Skeletal muscle satellite cell (primary cell): ENCODE measurements around the gene TAS2R19. TPM values are rescaled to one million over a fixed set of nuclear protein-coding genes. Genes with fewer than 3 reads are reported as not detected.
"Not testable (repeated sequence)": the region's sequence is repeated elsewhere in the genome, so short reads cannot be mapped to it uniquely, and the experiment has no call there.

Source experiments
- H3K27me3 ChIP-seq: 2 replicates; pipeline ENCODE4 v1.7.0; 2013; ENCODE audit warnings: low read length; ENCODE audit not compliant: control insufficient read depth, insufficient read depth
- H3K36me3 ChIP-seq: 2 replicates; pipeline ENCODE4 v1.7.0; 2013; ENCODE audit warnings: mild to moderate bottlenecking, control low read depth, low read length; ENCODE audit not compliant: insufficient read depth
- H3K4me1 ChIP-seq: 2 replicates; pipeline ENCODE4 v1.7.0; 2013; ENCODE audit warnings: low read length; ENCODE audit not compliant: control insufficient read depth, insufficient read depth
- H3K4me2 ChIP-seq: 2 replicates; pipeline ENCODE4 v1.7.0; 2013; ENCODE audit warnings: mild to moderate bottlenecking, low read length
- H3K4me3 ChIP-seq: 2 replicates; pipeline ENCODE4 v1.7.0; 2013; ENCODE audit warnings: low read length
- H3K9ac ChIP-seq: 2 replicates; pipeline ENCODE4 v1.7.0; 2013; ENCODE audit warnings: mild to moderate bottlenecking, low read depth, low read length, moderate library complexity
- H3K9me3 ChIP-seq: replicated peaks from 2 replicates; pipeline ENCODE4 v1.7.0; 2013; ENCODE audit warnings: mild to moderate bottlenecking, control low read depth, low read length
- total RNA-seq: library from RNA; depleted of rRNA; stranded (reverse); fragments of >200 nt; gene quantifications from 2 replicates; pipeline ENCODE4 v1.2.3, GENCODE V29; 2012; rRNA removed

TAS2R19 gene, protein sequence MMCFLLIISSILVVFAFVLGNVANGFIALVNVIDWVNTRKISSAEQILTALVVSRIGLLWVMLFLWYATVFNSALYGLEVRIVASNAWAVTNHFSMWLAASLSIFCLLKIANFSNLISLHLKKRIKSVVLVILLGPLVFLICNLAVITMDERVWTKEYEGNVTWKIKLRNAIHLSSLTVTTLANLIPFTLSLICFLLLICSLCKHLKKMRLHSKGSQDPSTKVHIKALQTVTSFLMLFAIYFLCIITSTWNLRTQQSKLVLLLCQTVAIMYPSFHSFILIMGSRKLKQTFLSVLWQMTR
- total RNA-seq, result 3.9 and 5.3 TPM in 2 replicates

DNA sequence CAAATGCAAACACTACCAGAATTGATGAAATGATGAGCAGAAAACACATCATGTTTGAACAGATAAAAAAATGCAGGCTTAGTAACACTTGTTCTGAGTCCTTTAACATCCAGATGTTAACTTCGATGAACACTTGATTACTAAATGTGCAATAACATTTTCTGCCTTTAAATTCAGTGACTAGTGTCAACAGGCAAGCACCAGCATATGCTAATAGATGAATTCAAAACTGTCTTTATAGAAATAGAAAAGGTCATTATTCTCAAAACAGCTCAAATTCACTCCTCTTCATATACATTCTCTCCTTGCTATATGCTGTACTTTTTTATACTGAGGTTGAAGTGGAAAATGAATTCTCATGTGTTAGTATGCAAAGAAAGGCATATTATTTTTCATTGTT lies at the start of gene TAS2R19:
TAS2R19 (minus strand) TSS at position 101 of the 400 bp plus-strand sequence; CDS start at position 52, 49 bp downstream.
- Histone ChIP-seq H3K9me3 (no peaks in the 10 kb centered on the region), H3K27me3 (no peaks in the 10 kb centered on the region), H3K4me3 (no peak within 1 kb of the TSS), H3K9ac (no peak within 1 kb of the TSS), H3K36me3 (no peaks in the 10 kb centered on the region), H3K4me1 (no peaks in the 10 kb centered on the region), H3K4me2 (no peak within 1 kb of the TSS)

DNA sequence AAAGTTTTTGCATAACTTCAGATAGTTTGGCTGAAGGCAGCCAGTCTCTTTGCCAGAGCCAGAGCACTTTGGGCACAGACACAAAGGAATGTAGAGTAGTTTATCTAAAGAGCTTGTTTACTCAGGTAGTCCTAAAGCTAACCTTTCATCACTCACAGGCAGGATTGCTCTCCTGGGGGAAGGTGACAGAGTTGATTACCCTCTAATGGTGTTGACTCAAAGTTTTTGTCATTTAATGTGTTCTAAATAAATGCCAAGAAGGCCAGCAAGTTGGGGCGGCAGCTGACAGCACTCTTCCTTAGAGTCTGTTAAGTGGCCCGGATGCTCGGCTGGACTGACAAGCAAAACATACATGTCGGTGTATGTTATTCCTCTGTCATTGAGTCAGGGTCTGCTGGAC lies 49.0 kb upstream of the TAS2R19 start:
- H3K36me3 ChIP-seq, result peaks cover 2% of the 10 kb centered on the region
- no peaks in the 10 kb centered on the region for H3K9me3 ChIP-seq
- no peak overlapping the region for H3K9ac ChIP-seq
- H3K4me1 ChIP-seq, result no peaks in the 10 kb centered on the region
- H3K4me3 ChIP-seq, result no peak overlapping the region
- no peaks in the 10 kb centered on the region for H3K27me3 ChIP-seq
- no peak overlapping the region for H3K4me2 ChIP-seq

DNA sequence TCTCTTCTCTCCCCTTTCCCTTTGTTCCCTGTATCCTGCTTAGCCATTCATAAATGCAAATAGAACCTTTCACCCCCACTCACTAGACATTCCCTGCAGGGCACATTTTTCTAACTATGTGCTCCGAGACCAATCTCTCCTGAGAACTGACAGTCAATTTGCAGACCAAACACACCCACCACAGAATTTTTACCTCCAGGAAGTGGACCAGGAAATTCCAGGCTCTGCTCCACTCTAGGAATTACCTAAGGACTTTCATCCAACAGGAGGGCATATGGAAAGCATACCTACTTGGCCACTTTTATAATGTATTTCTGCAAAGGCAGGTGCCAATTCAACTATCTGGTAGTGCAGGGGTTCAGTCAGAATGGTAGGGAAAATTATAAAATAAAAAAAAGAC lies 48.6 kb upstream of the TAS2R19 start:
- H3K9ac ChIP-seq, result no peak overlapping the region
- H3K4me1 ChIP-seq, result no peaks in the 10 kb centered on the region
- H3K9me3 ChIP-seq, result no peaks in the 10 kb centered on the region
- no peaks in the 10 kb centered on the region for H3K27me3 ChIP-seq
- H3K4me2 ChIP-seq, result no peak overlapping the region
- H3K36me3 ChIP-seq, result peaks cover 2% of the 10 kb centered on the region
- H3K4me3 ChIP-seq, result no peak overlapping the region

DNA sequence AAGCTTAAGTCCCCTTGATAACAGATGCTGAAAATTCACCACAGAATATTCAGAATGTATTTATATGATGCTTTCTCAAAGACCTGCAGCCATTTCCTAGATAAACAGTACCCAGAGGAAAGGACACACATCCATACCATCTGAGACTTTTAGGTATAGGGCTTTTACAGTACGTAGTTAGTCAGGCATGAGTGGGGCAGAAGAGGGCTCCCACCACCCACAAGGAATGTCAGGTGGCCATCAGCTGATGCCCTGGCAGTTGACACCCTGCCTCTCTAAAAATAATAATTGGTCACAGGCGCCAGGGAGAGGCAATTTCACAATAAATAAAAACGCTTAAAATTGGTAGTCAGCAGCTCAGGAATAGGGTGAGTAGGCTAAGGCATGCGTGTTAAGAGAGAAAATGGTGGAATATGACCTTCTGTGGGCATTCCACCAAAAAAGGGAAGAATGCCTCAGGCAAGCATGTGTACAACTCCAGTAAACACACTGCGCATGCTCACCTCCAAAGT lies 47.5 kb upstream of the TAS2R19 start:
- H3K9me3 ChIP-seq, result no peaks in the 10 kb centered on the region
- H3K4me3 ChIP-seq, result no peak overlapping the region
- peaks cover 2% of the 10 kb centered on the region for H3K36me3 ChIP-seq
- no peaks in the 10 kb centered on the region for H3K27me3 ChIP-seq
- no peak overlapping the region for H3K9ac ChIP-seq
- H3K4me1 ChIP-seq, result no peaks in the 10 kb centered on the region
- no peak overlapping the region for H3K4me2 ChIP-seq

DNA sequence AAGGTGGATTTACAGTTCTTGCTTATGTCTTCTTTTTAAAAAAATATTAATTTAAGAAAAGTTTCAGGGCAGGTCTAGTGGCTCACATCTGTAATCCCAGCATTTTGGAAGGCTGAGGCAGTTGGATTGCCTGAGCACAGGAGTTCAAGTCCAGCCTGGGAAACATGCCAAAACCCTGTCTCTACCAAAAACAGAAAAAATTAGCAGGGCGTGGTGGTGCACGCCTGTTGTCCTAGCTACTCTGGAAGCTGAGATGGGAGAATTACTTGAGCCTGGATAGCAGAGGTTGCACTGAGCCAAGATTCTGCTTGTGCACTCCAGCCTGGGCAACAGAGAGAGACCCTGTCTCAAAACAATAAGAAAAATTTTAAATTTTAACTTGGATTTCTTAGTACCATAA lies 45.1 kb upstream of the TAS2R19 start:
- Histone ChIP-seq H3K4me3 (no peak overlapping the region), H3K4me2 (no peak overlapping the region), H3K36me3 (peaks cover 2% of the 10 kb centered on the region), H3K4me1 (no peaks in the 10 kb centered on the region), H3K27me3 (no peaks in the 10 kb centered on the region), H3K9me3 (no peaks in the 10 kb centered on the region), H3K9ac (no peak overlapping the region)

DNA sequence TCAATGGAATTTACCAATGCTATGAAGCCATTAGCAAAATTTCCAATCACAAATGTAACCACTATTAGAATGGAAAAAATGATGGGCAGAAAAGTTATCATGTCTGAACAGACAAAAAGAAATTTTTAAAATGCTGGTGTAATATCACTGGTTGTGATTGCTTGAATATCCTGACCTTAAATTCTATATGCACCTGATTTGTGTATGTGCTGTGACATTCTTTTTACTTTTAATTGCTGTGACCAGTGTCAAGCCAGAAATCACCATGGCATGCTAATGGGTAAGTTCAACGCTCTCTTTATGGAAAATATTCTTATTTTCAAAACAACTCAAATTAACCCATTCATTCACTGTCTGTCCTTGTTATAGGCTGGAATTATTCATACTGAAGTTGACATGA lies 39.8 kb upstream of the TAS2R19 start, which contains the start of gene TAS2R46:
TAS2R46 (minus strand) TSS at position 101 of the 400 bp plus-strand sequence; CDS start at position 101, 0 bp downstream.
- not testable (repeated sequence) for H3K4me2 ChIP-seq, H3K36me3 ChIP-seq, H3K9me3 ChIP-seq, H3K27me3 ChIP-seq, H3K4me1 ChIP-seq, H3K4me3 ChIP-seq, H3K9ac ChIP-seq

DNA sequence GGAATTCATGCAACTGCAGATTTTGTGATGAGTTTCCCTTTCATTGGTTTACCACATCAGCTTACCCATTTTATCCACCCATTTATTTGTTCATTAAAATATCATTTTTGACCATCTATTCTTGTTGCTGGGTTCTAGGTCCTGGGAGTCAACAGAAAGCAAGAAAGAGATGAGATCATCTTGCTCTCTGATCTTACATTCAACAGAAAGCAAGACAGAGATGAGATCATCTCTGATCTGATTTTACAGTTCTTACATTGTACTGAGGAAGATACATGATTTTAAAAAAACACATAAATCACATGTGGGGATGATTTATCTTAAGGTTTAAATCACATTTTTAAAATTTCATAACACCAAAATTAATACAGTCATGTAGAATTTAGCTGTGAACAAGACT lies 37.4 kb upstream of the TAS2R19 start:
- Histone ChIP-seq H3K4me2 (no peak overlapping the region), H3K9me3 (no peaks in the 10 kb centered on the region), H3K27me3 (no peaks in the 10 kb centered on the region), H3K4me1 (no peaks in the 10 kb centered on the region), H3K36me3 (no peaks in the 10 kb centered on the region), H3K9ac (no peak overlapping the region), H3K4me3 (no peak overlapping the region)

DNA sequence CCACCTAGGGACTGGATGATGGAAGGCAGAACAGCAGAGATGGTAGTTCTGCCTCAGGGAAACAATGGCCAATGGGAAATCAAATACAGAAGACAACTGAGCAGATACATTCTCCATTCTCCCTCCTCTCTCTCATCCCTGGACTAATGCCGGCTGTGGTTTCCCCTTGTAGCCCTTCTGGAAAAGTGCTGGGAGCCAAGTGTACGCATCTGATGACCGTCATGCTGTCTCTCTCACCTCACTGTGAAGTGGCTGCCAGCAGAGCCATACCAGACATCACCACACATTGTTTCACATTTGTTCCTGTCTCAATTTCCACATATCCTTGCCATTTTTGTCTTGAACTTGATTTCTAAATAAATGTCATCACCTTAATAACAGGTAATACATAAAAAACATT lies 36.6 kb upstream of the TAS2R19 start:
- Histone ChIP-seq H3K4me1 (no peaks in the 10 kb centered on the region), H3K36me3 (no peaks in the 10 kb centered on the region), H3K4me3 (no peak overlapping the region), H3K27me3 (no peaks in the 10 kb centered on the region), H3K9me3 (no peaks in the 10 kb centered on the region), H3K4me2 (no peak overlapping the region), H3K9ac (no peak overlapping the region)

DNA sequence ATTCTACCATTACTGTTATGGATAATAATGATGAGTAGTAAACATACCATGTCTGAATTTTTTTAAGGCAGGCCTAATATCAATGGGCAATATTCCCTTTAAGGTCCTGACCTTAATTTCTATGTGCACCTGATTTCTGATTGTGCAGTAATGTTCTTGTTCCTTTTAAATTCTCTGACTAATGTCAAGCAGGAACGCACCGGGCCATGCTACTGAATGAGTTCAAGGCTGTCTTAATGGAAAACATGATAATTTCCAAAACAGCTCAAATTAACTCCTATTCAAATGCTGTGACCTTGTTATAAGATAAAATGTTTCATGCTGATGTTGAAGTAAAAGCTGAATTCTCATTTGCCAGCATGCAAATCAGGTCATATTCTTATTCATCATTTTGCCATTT lies 32.9 kb upstream of the TAS2R19 start:
- Histone ChIP-seq H3K9ac (no peak overlapping the region), H3K4me2 (no peak overlapping the region), H3K36me3 (no peaks in the 10 kb centered on the region), H3K27me3 (no peaks in the 10 kb centered on the region), H3K4me3 (no peak overlapping the region), H3K9me3 (no peaks in the 10 kb centered on the region), H3K4me1 (no peaks in the 10 kb centered on the region)

DNA sequence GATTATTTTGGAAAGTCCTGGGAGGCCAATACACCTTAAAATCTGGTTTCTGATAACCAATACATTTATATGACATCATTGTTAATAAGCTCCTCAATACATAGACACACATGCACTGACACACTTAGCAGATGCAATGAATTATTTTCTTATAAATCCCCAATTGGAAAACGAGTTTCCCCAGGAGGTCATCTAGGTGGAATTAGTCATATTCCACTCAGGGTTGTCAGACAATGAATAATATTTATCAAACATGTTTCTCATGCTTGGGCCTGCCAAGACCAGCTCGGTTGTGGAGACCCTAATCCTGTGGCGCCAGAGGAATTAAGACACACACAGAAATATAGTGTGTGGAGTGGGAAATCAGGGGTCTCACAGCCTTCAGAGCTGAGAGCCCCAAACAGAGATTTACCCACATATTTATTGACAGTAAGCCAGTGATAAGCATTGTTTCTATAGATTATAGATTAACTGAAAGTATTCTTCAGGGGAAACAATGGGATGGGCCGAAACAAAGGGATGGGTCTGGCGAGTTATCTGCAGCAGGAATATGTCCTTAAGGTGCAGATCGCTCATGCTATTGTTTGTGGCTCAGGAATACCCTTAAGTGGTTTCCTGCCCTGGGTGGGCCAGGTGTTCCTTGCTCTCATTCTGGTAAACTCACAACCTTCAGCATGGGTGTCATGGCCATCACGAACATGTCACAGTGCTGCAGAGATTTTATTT lies 27.5 kb upstream of the TAS2R19 start:
- H3K4me1 ChIP-seq, H3K36me3 ChIP-seq: not testable (repeated sequence)

DNA sequence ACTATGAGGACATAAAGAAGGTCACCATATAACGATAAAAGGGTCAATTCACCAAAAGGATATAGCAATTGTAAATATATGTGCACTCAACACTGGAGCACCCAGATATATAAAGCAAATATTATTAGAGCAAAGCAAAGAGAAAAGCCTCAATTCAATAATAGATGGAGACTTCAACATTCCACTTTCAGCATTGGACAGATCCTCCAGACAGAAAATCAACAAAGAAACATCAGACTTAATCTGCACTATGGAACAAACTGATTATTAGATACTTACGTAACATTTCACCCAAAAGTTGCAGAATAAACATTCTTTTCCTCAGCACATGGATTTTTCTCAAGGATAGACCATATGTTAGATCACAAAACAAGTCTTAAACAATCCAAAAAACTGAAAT lies 18.9 kb upstream of the TAS2R19 start:
- not testable (repeated sequence) for H3K4me3 ChIP-seq, H3K36me3 ChIP-seq, H3K9me3 ChIP-seq, H3K27me3 ChIP-seq, H3K9ac ChIP-seq, H3K4me1 ChIP-seq, H3K4me2 ChIP-seq

More for the DNA sequence above, 27.5 kb upstream of the TAS2R19 start:
- H3K4me3 ChIP-seq, H3K4me2 ChIP-seq, H3K9ac ChIP-seq, H3K27me3 ChIP-seq, H3K9me3 ChIP-seq: not testable (repeated sequence)
